Embryonic facial prominence (tissue), 1 donor: ENCODE data around the gene PDLIM1.
"Not testable (repeated sequence)": the region's sequence is repeated elsewhere in the genome, so short reads cannot be mapped to it uniquely, and the experiment has no call there.

ENCODE experiments used
- DNase-seq: peaks from one replicate; pipeline ENCODE4 v3.0.0-alpha.2; 2016; ENCODE audit errors: extremely low spot score

Gene PDLIM1

DNA sequence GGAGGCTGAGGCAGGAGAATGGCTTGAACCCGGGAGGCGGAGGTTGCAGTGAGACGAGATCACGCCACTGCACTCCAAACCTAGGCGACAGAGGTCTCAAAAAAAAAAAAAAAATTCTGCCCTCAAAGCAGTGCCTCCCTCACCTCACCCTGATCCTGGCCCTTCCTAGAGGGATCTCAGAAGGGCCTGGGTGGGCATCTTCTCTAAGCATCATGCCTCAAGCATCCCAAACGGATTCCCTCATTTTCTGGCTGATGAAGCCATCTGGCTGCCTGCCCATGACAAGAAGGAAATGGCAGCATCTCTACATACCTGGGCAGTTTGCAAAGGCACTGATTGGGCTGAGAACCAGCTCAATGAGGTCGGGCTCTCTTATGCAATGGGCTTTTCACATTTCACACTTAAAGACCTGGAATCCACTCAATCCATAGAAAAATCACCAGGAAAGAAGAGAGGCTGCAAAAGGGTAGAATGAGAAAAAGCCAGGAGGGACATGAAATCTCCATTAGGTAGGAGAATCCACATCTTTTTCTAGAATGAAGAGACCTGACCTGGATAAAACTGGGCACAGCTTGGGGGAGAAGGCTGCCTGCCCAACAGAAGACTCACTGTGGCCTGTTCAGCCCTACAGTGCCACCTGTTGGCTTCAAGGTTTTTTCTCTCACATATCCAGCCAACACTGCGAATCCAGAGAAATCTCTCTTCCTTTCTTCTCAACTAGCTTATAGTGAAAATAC is 48.1 kb downstream of the PDLIM1 start:
- no peak for DNase-seq

DNA sequence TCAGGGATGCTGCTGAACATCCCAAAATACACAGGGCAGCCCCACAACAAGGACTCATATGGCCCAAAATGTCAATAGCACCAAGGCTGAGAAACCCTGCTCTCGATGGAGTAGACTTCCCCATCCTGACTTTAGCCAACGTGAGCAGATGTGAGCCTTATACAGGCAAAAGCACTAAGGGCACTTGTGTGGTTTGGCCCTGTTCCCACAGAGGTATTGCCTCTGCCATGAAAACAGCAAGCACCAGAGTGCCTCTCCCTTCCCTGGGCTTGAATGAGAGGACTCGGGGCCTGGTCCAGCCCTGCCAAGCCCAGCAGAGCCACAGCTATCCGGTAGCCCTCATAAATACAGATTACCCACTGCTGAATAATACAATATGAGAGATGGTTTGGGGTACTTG is 49.3 kb downstream of the PDLIM1 start:
- no peak for DNase-seq

DNA sequence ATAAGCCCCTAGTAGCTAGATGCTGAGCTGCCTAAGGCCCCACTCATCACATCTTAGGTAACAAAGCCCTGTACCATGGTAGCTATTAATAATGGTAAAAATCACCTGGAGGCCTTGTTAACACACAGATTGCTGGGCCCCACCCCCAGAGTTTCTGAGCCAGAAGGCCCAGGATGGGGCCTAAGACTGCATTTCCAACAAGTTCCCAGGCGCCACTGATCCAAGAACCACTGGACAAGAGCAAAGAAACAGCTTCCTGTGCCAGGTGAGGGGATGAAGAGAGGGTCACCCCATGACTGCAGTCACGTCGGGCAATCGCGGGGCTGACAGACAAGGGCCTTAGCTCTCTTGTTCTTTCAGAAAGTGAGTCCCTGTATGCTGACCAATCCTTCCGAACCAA is 50.0 kb downstream of the PDLIM1 start:
- DNase-seq, result no peak

GRCh38 chr10:95240096-95240495 is 50.7 kb downstream of the PDLIM1 start:
- not testable (repeated sequence) for DNase-seq

DNA sequence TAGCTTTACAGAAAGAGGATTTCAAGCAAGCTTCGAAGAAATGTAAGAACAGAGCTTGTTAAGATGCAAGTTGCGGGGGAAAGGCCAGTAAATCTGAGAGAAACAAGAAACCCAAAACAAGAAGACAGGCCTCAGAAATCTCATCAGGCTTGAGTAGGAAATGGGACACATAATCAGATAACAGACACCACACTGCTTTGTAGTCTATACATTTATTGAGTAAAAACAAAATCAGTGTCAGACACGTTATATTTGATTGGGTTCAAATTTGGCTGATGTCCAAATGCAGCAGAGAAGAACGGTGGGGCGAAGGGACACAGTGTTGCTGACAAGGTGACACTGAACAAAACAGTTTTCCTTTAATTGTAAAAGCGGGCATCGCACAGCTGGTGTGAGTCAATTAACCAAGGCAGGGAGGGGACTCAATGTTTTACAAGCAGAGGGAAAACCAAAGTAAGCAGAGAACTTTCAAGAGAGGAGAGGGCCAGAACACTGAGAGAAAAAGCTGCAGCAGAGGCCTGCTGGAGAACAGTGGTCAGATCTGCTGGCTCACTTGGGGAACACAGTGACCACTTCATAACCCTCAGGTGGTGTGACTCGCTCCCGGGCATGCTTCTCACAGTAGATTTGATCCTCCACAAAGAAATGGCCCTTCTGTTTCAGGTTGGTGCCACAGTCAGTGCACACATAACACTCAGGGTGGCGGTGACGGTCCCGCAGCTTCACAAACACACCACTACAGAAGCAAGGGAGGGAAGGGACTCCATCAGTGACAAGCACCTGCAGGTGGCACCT is 53.2 kb downstream of the PDLIM1 start:
- DNase-seq, result no peak

- DNase-seq, result no peak
These were observed 54.5 kb downstream of the PDLIM1 start for GRCh38 chr10:95236068-95236903.

GRCh38 chr10:95235676-95236067 is 55.1 kb downstream of the PDLIM1 start:
- no peak for DNase-seq

DNA sequence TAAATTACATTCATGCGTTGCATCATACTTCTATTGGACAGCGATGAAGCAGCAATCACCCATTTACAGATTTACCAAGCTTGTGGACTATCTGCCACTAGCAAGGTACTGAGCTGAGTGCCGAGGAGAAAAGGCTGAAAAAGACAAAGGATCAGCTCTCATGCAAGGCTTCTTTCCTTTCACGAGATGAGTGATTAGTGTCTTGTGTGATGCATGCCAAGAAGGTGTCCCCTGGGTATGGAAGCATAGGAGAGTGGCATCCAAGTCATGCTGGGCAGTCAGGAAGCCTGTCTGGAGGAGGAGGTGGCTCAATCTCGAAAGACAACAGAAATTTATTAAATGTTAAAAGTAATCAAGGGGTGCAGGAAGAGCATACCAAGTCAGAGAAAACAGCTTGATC is 55.9 kb downstream of the PDLIM1 start:
- DNase-seq, result no peak

- no peak for DNase-seq
These were observed 57.3 kb downstream of the PDLIM1 start for GRCh38 chr10:95233377-95234034.

DNA sequence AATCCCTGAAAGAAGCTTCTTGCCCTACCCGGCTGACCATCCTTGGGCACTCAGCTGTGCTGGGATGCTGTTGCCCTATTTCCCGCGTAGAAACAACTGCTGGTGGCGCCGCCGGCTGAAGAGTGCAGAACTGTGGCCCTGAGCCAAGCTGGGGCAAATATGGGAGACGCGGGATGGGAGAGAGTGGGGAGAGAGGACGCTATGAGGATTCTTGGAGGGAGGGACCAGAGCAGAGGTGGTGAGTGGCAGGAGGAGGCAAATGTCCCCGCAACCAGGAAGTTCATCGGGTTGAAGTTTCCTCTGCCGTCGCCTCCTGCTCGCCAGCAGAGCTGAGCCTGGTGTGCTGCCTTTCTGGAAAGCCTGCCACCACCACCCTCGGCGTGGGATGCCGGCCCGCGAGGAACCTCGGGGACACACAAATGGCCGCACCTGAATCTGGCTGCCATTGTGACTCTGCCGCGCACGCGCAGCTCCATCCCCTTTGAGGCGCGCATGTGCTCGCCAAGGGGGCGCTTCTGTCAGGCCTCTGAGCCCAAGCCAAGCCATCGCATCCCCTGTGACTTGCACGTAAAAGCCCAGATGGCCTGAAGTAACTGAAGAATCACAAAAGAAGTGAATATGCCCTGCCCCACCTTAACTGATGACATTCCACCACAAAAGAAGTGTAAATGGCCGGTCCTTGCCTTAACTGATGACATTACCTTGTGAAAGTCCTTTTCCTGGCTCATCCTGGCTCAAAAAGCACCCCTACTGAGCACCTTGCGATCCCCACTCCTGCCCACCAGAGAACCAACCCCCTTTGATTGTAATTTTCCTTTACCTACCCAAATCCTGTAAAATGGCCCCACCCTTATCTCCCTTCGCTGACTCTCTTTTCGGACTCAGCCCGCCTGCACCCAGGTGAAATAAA is 59.9 kb downstream of the PDLIM1 start:
- DNase-seq, result not testable (repeated sequence)

DNA sequence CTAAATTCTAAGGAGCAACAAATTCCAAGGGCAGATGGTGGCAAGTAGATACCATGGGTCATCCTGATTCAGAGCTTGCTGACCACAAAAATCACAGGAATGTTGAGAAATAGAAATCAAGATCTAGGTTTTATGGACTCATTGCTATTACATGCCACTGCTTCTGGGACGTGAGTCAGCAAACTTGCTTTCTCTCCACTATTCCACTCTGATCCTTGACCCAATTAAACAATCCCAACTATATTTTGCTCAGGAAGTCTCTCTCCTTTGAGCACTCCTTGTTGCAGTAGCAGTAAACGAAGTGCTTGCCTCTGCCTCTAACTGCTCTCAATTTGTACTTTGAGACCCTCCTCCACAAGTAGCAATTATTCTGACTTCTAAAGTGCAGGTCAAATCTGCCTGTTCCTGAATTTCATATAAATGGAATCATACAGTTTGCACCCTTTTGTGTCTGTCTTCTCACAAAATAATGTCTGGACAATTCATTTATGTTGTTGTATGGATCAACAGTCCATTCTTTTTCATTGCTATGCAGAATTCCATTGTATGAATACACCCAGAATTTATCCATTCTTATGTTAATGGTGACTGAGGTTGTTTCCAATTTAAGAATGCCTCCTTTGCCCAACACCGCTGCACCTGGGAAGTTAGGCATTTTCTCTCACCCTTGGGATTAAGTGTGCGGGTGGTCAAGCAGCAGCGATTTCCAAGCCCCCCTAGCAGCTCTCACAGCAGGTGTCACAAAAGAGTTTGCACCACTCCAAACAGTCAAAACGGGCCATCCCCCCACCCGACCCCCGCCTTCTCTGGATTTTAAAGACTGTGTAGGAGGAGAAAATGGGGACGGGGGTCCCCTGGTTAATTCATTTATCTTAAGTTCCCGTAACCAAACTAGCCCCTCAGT is 60.8 kb downstream of the PDLIM1 start:
- DNase-seq, result no peak

- DNase-seq, result not testable (repeated sequence)
These were observed 61.7 kb downstream of the PDLIM1 start for GRCh38 chr10:95228934-95229723.

- DNase-seq, result no peak
These were observed 65.7 kb downstream of the PDLIM1 start for GRCh38 chr10:95225136-95225535.

GRCh38 chr10:95221124-95221523 is 69.7 kb downstream of the PDLIM1 start:
- no peak for DNase-seq

DNA sequence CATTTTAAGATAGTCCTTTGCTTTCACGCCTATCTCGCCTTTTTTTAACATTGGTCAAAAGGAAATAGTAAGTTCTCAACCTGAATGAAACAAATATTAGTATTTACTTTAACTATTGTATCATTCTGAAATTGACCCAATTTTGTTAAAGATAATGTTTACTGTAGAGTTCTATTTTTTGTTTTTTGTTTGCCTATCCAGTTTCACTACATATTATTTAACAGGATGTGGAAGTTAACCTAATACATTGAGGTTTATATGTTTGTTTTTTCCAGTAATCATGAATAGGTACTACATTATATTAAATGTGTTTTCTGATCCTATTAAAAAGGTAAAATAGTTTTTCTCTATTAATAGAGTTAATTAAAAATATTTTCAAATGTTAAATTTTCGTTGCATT is 70.3 kb downstream of the PDLIM1 start:
- no peak for DNase-seq

DNA sequence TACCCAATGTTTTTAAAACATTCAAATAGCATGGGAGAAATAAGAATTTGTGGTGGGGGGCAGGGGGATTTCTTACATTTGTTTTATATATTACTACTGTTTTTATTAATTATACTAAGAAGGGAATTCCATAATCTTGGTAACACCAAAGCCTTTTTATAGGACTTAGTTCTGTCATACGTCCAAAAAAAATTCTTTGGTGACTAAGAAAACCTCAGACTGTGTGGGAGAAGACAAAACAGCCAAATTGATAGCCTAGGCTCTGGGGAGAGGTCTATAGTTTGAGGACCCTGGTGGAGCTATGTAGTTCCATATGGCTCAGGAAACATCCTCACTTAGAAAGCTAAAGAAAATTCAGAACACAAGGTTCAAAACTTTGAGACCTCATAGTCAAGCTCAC is 73.3 kb downstream of the PDLIM1 start:
- no peak for DNase-seq

DNA sequence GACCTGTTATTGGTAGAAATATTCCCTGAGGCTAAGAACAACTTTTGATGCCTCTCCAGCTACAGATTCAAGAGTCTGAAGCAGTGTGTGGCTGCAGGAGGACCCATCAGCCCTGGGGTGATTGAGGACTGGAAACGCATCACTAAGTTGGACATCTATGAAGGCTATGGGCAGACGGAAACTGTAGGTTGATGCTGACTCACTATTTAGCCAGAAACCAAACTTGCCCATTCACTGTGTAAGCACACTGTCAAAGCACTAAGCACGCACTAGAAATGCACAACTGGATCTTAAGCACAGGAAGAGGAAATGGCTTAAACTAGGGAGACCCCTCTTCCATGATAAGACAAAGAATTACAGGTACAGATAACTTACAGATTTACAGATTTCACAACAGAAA is 76.0 kb downstream of the PDLIM1 start:
- DNase-seq, result no peak

DNA sequence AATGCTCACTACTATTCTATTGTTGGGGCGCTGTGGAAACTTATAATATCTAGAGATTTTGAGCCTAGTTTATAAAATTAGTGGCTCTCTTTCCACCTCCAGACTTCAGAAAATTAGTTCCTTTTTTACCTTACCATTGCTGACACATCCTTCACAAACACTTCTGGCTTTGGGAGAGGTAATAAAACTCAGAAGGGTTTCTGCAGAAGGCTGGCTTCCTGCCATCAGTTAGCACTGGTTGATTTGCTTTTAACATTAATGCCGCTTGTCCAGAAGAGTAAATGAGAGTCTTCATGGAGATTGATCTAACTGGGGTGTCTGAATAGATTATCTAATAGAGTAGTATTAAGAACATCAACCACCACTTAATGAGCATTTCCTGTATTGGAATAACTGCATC is 76.4 kb downstream of the PDLIM1 start:
- no peak for DNase-seq
